ENCODE measurements around the gene DAPK2. TPM values are rescaled to one million over a fixed set of nuclear protein-coding genes. Genes with fewer than 3 reads are reported as not detected.

The DAPK2 gene
- total RNA-seq, 1 experiment from 2014 or later: 1.4 TPM

DNA sequence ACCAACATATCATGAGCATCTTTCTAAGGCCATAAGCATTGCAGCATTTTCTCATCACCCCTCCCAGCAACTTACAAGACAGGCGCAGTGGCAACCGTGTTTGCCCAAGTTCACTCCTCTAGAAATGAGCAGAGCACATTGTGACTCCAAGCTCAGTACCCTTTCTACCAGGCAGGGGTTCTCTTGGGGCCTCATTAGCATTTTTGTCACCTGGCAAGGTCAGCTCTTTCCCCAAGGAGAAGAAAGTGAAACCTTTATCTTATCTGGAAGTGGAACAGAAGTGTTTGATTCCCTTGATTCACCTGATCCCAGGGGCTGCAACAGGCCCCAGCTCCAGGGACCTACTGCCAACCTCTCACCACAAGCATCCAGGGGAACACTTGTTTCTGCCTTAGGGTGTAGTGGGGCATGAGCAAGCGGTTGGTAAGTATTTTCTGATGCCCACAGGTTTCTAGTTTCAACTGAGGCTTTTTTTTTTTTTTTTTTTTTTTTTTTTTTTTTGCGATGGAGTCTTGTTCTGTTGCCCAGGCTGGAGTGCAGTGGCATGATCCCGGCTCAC is 168.5 kb downstream of the DAPK2 start:
- Mint-ChIP-seq H3K36me3 (ENCODE audit: insufficient read depth, unreplicated experiment) (no peaks in the 10 kb centered on the region), H3K4me3 (ENCODE audit: unreplicated experiment) (no peak overlapping the region), H3K4me1 (ENCODE audit: low read depth, unreplicated experiment) (no peaks in the 10 kb centered on the region), H3K27me3 (ENCODE audit: insufficient read depth, unreplicated experiment) (no peaks in the 10 kb centered on the region), H3K27ac (ENCODE audit: unreplicated experiment) (no peak overlapping the region), H3K9me3 (ENCODE audit: unreplicated experiment) (no peaks in the 10 kb centered on the region)
- TF ChIP-seq CTCF (IDR thresholded peaks at IDR 0.05; ENCODE audit: insufficient read depth in 1 of 2, low read depth in 1 of 2, low read length in 1 of 2, severe bottlenecking in 1 of 2, unreplicated experiment in 1 of 2): no peak
- no TSS peak for BruUV-seq (replicated peaks)
- H3K4me3 ChIP-seq (ENCODE audit: low read depth, low read length): no peak overlapping the region
- no peaks in the 10 kb centered on the region for H3K36me3 ChIP-seq (ENCODE audit: control insufficient read depth, insufficient read depth, low read length)
- no peak for DNase-seq
- H3K4me1 ChIP-seq: no peaks in the 10 kb centered on the region
- ChIA-PET CTCF (no interaction called here), POLR2A (no interaction called here)
- intact Hi-C loops (cut with micrococcal nuclease; ENCODE audit: unreplicated experiment): no loop called here
- no peaks in the 10 kb centered on the region for H3K9me3 ChIP-seq
- H3K27me3 ChIP-seq (replicated peaks; ENCODE audit: control insufficient read depth, insufficient read depth, low read length): no peaks in the 10 kb centered on the region; the same call in 1 of the 2 replicates

DNA sequence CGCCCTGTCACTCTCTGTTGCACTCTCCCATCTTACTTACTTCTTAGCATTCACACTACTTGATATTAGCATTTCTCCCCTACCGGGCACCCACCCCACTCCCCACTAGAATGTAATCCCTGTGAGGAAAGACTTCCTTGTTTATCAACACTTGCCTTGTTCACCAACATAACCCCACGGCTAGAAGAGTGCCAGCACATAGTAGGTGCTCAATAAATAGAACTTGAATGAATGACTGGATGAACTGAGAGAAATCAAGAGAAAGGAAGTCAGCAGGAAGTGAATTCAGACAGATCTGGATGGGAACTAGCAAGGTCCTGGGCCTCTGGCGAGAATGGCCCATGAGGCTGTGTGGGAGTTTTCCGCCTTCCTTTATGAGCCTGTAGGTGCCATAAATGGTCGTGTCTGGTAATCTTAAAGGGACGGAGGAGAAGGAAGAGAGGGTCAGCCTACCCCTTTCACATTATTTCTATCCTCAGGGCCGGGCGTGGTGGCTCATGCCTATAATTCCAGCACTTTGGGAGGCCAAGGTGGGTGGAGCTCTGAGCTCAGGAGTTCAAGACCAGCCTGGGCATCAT is 170.1 kb downstream of the DAPK2 start:
- H3K36me3 ChIP-seq (ENCODE audit: control insufficient read depth, insufficient read depth, low read length): no peaks in the 10 kb centered on the region
- H3K4me3 ChIP-seq (ENCODE audit: low read depth, low read length): no peak overlapping the region
- DNase-seq: no peak
- Mint-ChIP-seq H3K36me3 (ENCODE audit: insufficient read depth, unreplicated experiment) (no peaks in the 10 kb centered on the region), H3K4me3 (ENCODE audit: unreplicated experiment) (no peak overlapping the region), H3K4me1 (ENCODE audit: low read depth, unreplicated experiment) (peaks cover 4% of the 10 kb centered on the region), H3K9me3 (ENCODE audit: unreplicated experiment) (no peaks in the 10 kb centered on the region), H3K27ac (ENCODE audit: unreplicated experiment) (no peak overlapping the region), H3K27me3 (ENCODE audit: insufficient read depth, unreplicated experiment) (no peaks in the 10 kb centered on the region)
- ChIA-PET CTCF (no interaction called here), POLR2A (no interaction called here)
- no TSS peak for BruUV-seq (replicated peaks)
- intact Hi-C loops (cut with micrococcal nuclease; ENCODE audit: unreplicated experiment): no loop called here
- no peaks in the 10 kb centered on the region for H3K4me1 ChIP-seq
- no peaks in the 10 kb centered on the region for H3K9me3 ChIP-seq
- TF ChIP-seq CTCF (IDR thresholded peaks at IDR 0.05; ENCODE audit: insufficient read depth in 1 of 2, low read depth in 1 of 2, low read length in 1 of 2, severe bottlenecking in 1 of 2, unreplicated experiment in 1 of 2): no peak
- no peaks in the 10 kb centered on the region; the same call in 1 of the 2 replicates for H3K27me3 ChIP-seq (replicated peaks; ENCODE audit: control insufficient read depth, insufficient read depth, low read length)

- TF ChIP-seq CTCF (IDR thresholded peaks at IDR 0.05; ENCODE audit: insufficient read depth in 1 of 2, low read depth in 1 of 2, low read length in 1 of 2, severe bottlenecking in 1 of 2, unreplicated experiment in 1 of 2): no peak
- Mint-ChIP-seq H3K27me3 (ENCODE audit: insufficient read depth, unreplicated experiment) (no peaks in the 10 kb centered on the region), H3K4me1 (ENCODE audit: low read depth, unreplicated experiment) (peaks cover 20% of the 10 kb centered on the region), H3K4me3 (ENCODE audit: unreplicated experiment) (no peak overlapping the region), H3K9me3 (ENCODE audit: unreplicated experiment) (no peaks in the 10 kb centered on the region), H3K36me3 (ENCODE audit: insufficient read depth, unreplicated experiment) (peaks cover 5% of the 10 kb centered on the region), H3K27ac (ENCODE audit: unreplicated experiment) (no peak overlapping the region)
- no peak for DNase-seq
- H3K9me3 ChIP-seq: no peaks in the 10 kb centered on the region
- ChIA-PET CTCF (interaction anchor here (0.6 kb wide), 1 partner anchor 110 kb away, joined by 3 read pairs; no protein-coding TSS in a partner anchor), POLR2A (no interaction called here)
- no TSS peak for BruUV-seq (replicated peaks)
- no peak overlapping the region for H3K4me3 ChIP-seq (ENCODE audit: low read depth, low read length)
- H3K27me3 ChIP-seq (replicated peaks; ENCODE audit: control insufficient read depth, insufficient read depth, low read length): no peaks in the 10 kb centered on the region
- no peaks in the 10 kb centered on the region for H3K36me3 ChIP-seq (ENCODE audit: control insufficient read depth, insufficient read depth, low read length)
- intact Hi-C loops (cut with micrococcal nuclease; ENCODE audit: unreplicated experiment): no loop called here
- peaks cover 14% of the 10 kb centered on the region; the same call in 1 of the 2 replicates for H3K4me1 ChIP-seq
These were observed 171.7 kb downstream of the DAPK2 start for GRCh38 chr15:63874616-63875015.
